HG03432 (cell line): ENCODE results near the gene SAXO1.
"Not testable (repeated sequence)": the region's sequence is repeated elsewhere in the genome, so short reads cannot be mapped to it uniquely, and the experiment has no call there.

ENCODE experiments used
- ATAC-seq: cut with Tn5 transposase; IDR thresholded peaks from one replicate; pipeline ENCODE4 v1.9.1; 2021; ENCODE audit warnings: mild to moderate bottlenecking, moderate library complexity; ENCODE audit not compliant: unreplicated experiment

The SAXO1 gene

GRCh38 chr9:18971909-18972308 is 61.1 kb downstream of the SAXO1 start:
- no peak for ATAC-seq

DNA sequence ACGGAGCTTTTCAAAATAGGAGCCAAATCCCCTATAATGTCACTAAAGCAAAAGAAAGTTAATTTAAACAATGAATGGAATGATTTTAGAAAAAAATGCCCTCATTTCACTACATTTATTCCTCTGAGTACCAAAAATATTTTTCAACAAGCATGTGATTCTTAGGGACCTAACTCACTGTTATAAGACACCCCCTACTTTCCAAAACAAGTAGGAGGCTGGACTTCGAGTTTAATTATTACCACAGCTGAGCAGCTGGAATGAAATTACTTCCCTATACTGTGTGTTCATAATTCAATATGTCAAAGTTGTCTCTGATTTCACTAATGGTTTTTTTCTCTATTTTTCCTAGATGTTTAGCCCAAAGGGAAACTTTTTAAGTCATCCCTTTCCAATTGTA is 61.6 kb downstream of the SAXO1 start:
- ATAC-seq = no peak

DNA sequence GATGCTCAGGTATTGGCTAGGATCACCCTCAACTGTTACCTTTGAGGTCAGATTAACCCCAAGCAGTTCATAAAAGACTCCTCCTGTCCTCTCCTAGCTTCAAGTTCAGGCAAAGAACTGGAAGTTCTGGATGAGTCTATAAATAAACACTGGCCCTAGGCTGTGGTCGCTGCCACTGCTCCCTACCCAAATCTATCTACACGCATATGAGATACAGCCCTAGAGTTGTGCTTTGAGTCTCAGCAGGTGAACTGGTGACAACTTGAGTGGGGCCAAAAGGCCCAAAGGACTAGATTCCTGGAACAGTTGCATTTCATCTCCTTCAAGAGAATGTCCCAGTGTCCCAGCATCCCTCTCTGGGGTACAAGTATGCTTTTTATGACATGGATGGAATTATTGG is 62.6 kb downstream of the SAXO1 start:
- ATAC-seq = no peak

GRCh38 chr9:18969128-18969527 is 63.9 kb downstream of the SAXO1 start:
- no peak for ATAC-seq

DNA sequence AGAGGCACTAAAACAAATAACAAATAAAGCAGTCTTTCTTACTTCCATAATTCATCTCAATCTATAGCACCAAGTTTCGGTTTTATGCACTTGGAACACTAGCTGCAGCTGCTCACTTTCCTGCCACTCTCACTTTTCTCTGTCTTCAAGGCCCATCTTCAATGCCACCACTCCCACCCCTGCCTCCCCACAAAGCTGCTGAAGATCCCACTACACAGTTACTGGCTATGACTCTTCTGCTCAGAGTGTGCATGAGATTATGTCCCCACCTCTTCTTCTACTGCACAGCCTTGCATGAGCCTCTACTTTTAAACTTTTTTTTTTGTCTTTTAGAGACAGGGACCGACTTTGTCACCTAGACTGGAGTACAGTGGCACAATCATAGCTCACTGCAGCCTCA is 77.4 kb downstream of the SAXO1 start:
- ATAC-seq = no peak

- no peak for ATAC-seq
These were observed 81.1 kb downstream of the SAXO1 start for GRCh38 chr9:18951936-18952335.

DNA sequence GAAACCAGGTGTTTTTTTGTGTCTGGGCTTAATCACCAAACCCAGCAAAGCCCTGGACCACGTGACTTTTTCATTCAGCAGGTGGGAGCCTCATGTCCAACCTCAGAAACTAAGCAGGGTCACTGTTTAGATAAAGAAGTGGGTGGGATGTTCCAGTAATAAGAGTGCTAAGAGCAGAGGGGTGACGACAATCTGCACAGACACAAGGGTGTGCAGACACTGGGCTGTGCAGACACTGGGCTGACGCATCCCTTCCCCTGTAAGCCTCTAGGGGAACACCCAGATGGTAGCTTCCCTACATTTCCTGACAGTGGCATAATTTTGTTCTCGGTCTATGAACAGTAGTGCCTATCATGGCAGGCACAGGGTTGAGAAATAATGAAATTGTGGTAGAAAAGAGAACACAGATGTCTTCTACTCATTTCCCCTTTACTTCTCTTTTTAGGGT is 85.1 kb downstream of the SAXO1 start:
- ATAC-seq = no peak

DNA sequence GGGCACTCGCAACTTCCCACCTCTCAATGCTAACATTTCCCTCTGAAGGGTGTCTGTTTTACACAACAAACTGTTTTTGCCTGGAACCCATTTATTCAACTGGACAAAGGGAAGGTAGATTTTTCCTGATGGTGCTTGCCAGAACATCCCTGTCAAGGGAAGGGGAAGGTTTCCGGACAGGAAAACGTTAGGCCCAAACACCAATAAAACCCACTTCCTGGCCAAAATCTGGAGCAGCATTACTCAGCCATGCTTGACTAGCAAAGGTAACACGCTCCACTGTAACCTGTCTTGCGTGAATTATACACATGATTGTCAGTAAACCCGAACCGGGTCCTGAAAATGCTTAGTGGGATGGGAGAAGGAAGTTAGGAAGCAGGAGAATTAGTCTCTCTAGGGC is 90.2 kb downstream of the SAXO1 start:
- ATAC-seq = no peak

GRCh38 chr9:18941060-18941740 is 91.8 kb downstream of the SAXO1 start:
- ATAC-seq = no peak

- no peak for ATAC-seq
These were observed 93.1 kb downstream of the SAXO1 start for GRCh38 chr9:18939943-18940342.

GRCh38 chr9:18936094-18936871 is 96.7 kb downstream of the SAXO1 start:
- no peak for ATAC-seq

DNA sequence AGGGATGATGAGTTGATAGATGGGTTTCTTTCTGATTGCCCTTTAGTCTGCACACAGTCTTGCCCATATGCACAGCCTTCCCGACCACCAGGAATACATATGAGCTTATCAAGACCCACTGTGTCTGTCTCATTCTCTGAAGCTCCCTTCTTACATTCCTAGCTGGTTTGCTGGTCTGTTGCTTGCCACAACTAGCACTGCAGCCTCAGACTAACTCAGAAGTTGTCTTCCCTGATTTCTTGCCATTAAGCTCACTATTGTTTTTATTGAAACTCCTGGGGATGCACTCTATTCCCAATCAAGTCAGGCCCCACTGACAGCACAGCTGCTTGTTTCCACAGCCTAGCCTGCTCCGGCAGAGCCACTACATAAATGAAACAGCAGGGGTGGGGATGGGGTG is 97.5 kb downstream of the SAXO1 start:
- no peak for ATAC-seq

DNA sequence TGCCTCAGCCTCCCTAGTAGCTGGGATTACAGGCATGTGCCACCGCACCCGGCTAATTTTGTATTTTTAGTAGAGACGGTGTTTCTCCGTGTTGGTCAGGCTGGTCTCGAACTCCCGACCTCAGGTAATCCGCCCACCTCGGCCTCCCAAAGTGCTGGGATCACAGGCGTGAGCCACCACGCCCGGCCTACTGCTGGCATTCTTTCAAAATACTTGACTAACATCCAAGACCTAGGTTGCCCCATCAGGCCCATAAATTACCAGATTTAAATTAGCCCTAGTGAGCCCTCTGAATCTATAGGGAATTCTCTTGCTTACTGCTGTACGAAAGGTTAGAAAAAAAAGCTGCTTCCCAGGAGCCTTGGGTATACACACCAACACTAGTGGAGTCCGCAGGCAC is 102.4 kb downstream of the SAXO1 start:
- ATAC-seq = not testable (repeated sequence)

DNA sequence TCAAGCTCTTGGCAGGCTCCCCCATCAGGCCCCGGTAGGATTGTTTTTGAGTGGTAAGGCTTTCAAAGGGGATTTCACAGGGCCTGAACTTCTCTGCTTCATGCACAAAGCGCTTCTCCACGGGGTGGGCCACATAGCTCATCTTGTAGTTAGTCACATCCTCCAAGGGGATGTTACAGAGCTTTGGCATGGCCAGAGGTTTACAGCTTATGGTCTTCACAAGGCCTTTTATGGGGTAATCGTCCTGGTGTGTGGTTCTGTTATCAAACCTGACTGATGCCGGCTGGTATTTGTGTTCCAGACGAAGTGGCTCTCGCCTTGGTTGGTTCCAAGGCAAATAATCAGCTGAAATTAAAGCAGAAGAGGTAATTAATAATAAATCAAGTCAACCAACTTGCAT is 104.3 kb downstream of the SAXO1 start:
- no peak for ATAC-seq

DNA sequence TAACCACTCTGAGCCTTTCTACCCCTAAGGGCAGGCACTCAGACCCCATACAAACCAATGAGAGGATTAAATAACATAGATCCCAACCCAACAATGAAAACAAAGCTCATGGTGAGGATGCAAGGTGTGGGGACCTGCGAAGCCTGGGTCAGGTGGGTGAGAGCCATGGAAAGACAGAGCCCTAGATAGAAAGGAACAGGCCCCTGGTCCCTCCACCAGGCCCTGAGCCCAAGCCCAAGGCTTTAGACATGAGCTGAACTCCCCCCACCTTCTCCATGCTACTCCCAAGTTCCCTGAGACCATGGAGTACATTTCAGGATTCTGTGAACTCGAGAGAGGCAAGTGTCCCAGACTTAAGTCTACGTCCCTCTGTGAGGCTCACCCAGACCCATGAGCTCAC is 106.5 kb downstream of the SAXO1 start:
- no peak for ATAC-seq

DNA sequence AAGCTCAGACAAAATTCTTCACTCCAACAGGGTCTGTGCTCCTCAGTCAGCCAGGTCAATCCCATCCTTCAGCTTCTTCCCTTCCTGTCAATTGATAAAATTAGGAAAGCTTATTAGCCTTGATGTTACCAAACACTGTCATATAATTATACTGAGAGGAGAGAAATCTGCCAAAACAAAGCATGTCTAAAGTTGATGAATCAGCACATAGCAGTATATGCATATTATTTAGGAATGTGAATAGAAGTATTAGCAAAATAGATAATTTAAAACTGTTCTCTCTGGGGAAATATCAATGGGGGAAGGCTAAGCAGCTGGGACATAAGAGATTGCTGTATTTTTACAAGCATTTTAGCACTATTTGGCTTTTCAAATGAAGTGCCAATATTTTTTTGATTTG is 107.1 kb downstream of the SAXO1 start:
- no peak for ATAC-seq

DNA sequence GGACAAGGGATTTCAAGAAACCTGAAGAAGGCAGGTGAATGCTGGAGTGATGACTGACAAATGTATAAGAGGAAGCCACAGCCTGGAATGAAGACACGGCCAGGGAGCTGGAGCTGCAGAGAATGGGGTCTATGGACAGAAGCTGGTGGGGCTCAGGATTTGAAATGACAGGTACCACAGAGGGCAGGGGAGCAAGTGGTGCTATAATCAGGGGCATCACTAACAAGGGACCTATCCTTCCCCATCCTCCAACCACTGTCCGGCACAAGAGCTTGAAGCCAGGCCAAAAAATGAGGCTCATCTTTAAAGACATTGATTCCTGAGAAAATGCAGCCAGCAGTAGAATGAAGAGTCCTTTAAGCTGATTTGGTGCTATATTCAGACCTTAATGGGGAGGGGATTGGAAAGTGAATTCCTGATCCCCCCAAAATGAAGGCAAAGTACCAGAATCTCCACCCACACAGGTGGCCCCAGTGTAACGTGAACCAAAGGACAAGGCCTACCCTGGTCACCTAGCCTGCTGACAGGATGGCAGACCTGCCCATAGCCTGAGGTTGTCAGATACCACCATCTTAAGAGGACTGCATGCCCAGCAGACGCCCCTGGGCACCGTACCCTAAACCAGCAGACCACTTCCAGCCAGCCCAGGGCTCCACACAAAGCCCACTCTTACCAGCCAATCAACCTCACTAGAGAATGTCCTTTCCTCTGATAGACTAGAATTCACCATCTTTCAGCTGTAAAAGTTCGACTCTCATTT is 109.2 kb downstream of the SAXO1 start:
- ATAC-seq = no peak

DNA sequence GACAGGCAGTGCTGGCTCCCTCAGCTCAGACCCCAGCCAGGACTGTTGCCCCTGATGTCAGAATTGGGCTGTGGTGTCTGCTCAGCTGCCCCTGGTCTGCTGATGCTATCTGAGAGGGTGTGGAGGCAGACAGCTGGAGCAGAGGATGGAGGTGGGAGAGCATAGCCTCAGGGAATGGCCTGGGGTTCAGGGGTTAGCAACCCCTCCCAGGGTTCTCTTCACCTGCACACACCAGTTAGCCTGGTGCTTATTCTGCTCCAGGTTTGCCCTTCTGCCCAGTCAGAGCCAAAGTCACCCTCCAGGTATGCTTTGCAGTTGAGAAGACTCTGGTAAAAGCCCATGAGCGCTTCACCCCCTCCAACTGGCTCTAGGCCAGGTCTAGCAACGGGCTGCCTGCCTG is 109.8 kb downstream of the SAXO1 start:
- no peak for ATAC-seq

DNA sequence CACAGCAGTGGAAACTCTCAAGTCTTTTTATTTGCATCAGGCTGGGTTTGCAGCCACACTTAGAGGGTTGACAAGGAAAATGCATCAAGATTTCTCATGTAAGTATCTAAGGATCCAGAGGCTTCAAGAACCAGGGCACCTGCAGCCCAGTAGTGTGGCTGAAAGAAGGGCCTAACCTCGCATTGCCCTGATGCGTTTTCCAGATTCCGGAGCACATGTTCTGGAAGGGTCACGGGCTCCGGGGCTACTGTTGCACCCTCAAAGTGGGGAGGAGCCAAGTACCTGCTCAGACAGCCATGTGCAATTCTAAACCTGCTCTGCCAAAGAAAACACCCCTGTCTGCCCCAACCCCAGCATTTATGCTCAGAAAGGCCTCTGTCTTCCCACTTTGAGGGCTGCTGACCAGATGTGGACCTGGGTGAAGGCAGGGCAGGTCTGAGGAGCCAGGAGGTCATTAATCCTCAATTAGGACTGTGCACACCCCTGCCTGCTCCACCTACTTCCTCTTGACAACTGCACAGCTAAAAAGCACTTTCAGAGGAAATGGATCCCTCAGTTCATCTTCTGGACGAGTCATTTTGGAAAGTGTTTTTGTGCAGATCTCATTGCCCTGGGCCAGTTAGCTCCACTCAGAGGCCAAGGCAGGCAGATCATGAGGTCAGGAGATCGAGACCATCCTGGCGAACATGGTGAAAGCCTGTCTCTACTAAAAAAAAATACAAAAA is 110.7 kb downstream of the SAXO1 start:
- ATAC-seq = no peak

- ATAC-seq = no peak
These were observed 111.5 kb downstream of the SAXO1 start for GRCh38 chr9:18921366-18922075.
